ENCODE results near the gene RAI14. TPM values are rescaled to one million over a fixed set of nuclear protein-coding genes. Genes with fewer than 3 reads are reported as not detected.
"Not testable (repeated sequence)": the region's sequence is repeated elsewhere in the genome, so short reads cannot be mapped to it uniquely, and the experiment has no call there.

Gene RAI14
- total and polyA plus RNA-seq, 2 experiments from 2014 or later: 42.2 to 49.6 TPM

GRCh38 chr5:34758514-34758913 lies 102.4 kb downstream of the RAI14 start:
- WGBS (ENCODE audit: low lambda C conversion rate, missing lambda C conversion rate): 81% methylated on average over 3 of the region's 3 CpGs
- H3K9me3 ChIP-seq (ENCODE audit: low read depth): no peaks in the 10 kb centered on the region
- TF ChIP-seq EZH2phosphoT487 (IDR thresholded peaks at IDR 0.05; ENCODE audit: low read depth, severe bottlenecking, unreplicated experiment) (no peak), EZH2 (IDR thresholded peaks at IDR 0.05; ENCODE audit: borderline replicate concordance) (no peak)
- TF ChIP-seq, protein P1, sequence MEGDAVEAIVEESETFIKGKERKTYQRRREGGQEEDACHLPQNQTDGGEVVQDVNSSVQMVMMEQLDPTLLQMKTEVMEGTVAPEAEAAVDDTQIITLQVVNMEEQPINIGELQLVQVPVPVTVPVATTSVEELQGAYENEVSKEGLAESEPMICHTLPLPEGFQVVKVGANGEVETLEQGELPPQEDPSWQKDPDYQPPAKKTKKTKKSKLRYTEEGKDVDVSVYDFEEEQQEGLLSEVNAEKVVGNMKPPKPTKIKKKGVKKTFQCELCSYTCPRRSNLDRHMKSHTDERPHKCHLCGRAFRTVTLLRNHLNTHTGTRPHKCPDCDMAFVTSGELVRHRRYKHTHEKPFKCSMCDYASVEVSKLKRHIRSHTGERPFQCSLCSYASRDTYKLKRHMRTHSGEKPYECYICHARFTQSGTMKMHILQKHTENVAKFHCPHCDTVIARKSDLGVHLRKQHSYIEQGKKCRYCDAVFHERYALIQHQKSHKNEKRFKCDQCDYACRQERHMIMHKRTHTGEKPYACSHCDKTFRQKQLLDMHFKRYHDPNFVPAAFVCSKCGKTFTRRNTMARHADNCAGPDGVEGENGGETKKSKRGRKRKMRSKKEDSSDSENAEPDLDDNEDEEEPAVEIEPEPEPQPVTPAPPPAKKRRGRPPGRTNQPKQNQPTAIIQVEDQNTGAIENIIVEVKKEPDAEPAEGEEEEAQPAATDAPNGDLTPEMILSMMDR (IDR thresholded peaks at IDR 0.05; ENCODE audit: poor library complexity): no peak
- peaks cover 18% of the 10 kb centered on the region for H3K79me2 ChIP-seq
- H2AFZ ChIP-seq: no peak overlapping the region
- H4K20me1 ChIP-seq (ENCODE audit: insufficient read depth, poor library complexity, severe bottlenecking): no peaks in the 10 kb centered on the region
- H3K9me2 ChIP-seq (replicated peaks; ENCODE audit: insufficient read depth): no peaks in the 10 kb centered on the region
- no peak overlapping the region for H3K27ac ChIP-seq
- H3K36me3 ChIP-seq (replicated peaks; ENCODE audit: insufficient read depth, low read depth): no peaks in the 10 kb centered on the region
- H3K27me3 ChIP-seq: no peaks in the 10 kb centered on the region
- DNase-seq (ENCODE audit: low spot score): no peak
- H3K4me2 ChIP-seq: no peak overlapping the region
- H3K4me1 ChIP-seq (ENCODE audit: insufficient read depth): peaks cover 16% of the 10 kb centered on the region
- H3K4me3 ChIP-seq: no peak overlapping the region

DNA sequence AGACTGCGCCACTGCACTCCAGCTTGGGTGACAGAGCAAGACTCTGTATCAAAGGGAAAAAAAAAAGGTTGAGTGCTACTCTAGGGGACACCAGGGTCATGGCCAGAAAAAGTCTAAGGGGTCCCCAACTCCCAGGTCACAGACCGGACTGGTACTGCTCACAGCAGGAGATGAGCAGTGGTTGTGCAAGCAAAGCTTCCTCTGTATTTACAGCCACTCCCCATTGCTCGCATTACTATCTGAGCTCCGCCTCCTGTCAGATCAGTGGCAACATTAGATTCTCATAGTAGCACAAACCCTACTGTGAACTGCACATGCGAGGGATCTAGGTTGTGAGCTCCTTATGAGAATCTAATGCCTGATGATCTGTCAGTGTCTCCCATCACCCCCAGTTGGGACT lies 103.1 kb downstream of the RAI14 start:
- not testable (repeated sequence) for H3K36me3 ChIP-seq (replicated peaks; ENCODE audit: insufficient read depth, low read depth); H4K20me1 ChIP-seq (ENCODE audit: insufficient read depth, poor library complexity, severe bottlenecking); DNase-seq (ENCODE audit: low spot score); H3K9me3 ChIP-seq (ENCODE audit: low read depth); H2AFZ ChIP-seq; H3K4me3 ChIP-seq; H3K27me3 ChIP-seq; H3K4me2 ChIP-seq; H3K9me2 ChIP-seq (replicated peaks; ENCODE audit: insufficient read depth); H3K27ac ChIP-seq
- WGBS (ENCODE audit: low lambda C conversion rate, missing lambda C conversion rate): 90% methylated on average over 5 of the region's 5 CpGs
- Histone ChIP-seq H3K79me2 (peaks cover 14% of the 10 kb centered on the region), H3K4me1 (ENCODE audit: insufficient read depth) (peaks cover 20% of the 10 kb centered on the region)

- H2AFZ ChIP-seq: no peak overlapping the region
- no peak for DNase-seq (ENCODE audit: low spot score)
- no peak for TF ChIP-seq EZH2phosphoT487 (IDR thresholded peaks at IDR 0.05; ENCODE audit: low read depth, severe bottlenecking, unreplicated experiment)
- no peak for TF ChIP-seq EZH2 (IDR thresholded peaks at IDR 0.05; ENCODE audit: borderline replicate concordance)
- TF ChIP-seq, protein P1 (IDR thresholded peaks at IDR 0.05; ENCODE audit: poor library complexity): no peak
- H3K4me2 ChIP-seq: no peak overlapping the region
- H3K36me3 ChIP-seq (replicated peaks; ENCODE audit: insufficient read depth, low read depth): no peaks in the 10 kb centered on the region
- H3K4me3 ChIP-seq: no peak overlapping the region
- no peaks in the 10 kb centered on the region for H3K9me3 ChIP-seq (ENCODE audit: low read depth)
- H3K4me1 ChIP-seq (ENCODE audit: insufficient read depth): peaks cover 11% of the 10 kb centered on the region
- H3K27ac ChIP-seq: no peak overlapping the region
- no peaks in the 10 kb centered on the region for H3K27me3 ChIP-seq
- 100% methylated on average over 1 of the region's 1 CpG for WGBS (ENCODE audit: low lambda C conversion rate, missing lambda C conversion rate)
- H3K79me2 ChIP-seq: peaks cover 5% of the 10 kb centered on the region
- no peaks in the 10 kb centered on the region for H3K9me2 ChIP-seq (replicated peaks; ENCODE audit: insufficient read depth)
- no peaks in the 10 kb centered on the region for H4K20me1 ChIP-seq (ENCODE audit: insufficient read depth, poor library complexity, severe bottlenecking)
Observed at GRCh38 chr5:34765662-34766061, 109.5 kb downstream of the RAI14 start.

- no peak overlapping the region for H3K27ac ChIP-seq
- H3K9me2 ChIP-seq (replicated peaks; ENCODE audit: insufficient read depth): no peaks in the 10 kb centered on the region
- no peaks in the 10 kb centered on the region for H3K79me2 ChIP-seq
- no peak overlapping the region for H3K4me2 ChIP-seq
- no peaks in the 10 kb centered on the region for H3K9me3 ChIP-seq (ENCODE audit: low read depth)
- TF ChIP-seq EZH2phosphoT487 (IDR thresholded peaks at IDR 0.05; ENCODE audit: low read depth, severe bottlenecking, unreplicated experiment): no peak
- no peak for TF ChIP-seq EZH2 (IDR thresholded peaks at IDR 0.05; ENCODE audit: borderline replicate concordance)
- TF ChIP-seq, protein P1 (IDR thresholded peaks at IDR 0.05; ENCODE audit: poor library complexity): no peak
- 93% methylated on average over 5 of the region's 7 CpGs for WGBS (ENCODE audit: low lambda C conversion rate, missing lambda C conversion rate)
- no peaks in the 10 kb centered on the region for H3K36me3 ChIP-seq (replicated peaks; ENCODE audit: insufficient read depth, low read depth)
- H3K4me3 ChIP-seq: no peak overlapping the region
- no peaks in the 10 kb centered on the region for H4K20me1 ChIP-seq (ENCODE audit: insufficient read depth, poor library complexity, severe bottlenecking)
- H3K4me1 ChIP-seq (ENCODE audit: insufficient read depth): peaks cover 13% of the 10 kb centered on the region
- H2AFZ ChIP-seq: no peak overlapping the region
- no peak for DNase-seq (ENCODE audit: low spot score)
- no peaks in the 10 kb centered on the region for H3K27me3 ChIP-seq
Observed at GRCh38 chr5:34767180-34767579, 111.1 kb downstream of the RAI14 start.
